HEK293 (cell line): ENCODE results near the gene MYOM1.

ENCODE experiments used
- CTCF ChIP-seq: fragments of 450-650 bp; formaldehyde crosslinking; IDR thresholded peaks from 2 replicates; pipeline ENCODE4 v1.5.1; 2016; ENCODE audit warnings: missing biosample characterization, missing genetic modification characterization
- PATZ1 ChIP-seq: fragments of 450-650 bp; formaldehyde crosslinking; IDR thresholded peaks from 2 replicates; pipeline ENCODE4 v1.5.1; 2016; ENCODE audit warnings: missing biosample characterization, missing genetic modification characterization
- YY1 ChIP-seq: fragments of 450-650 bp; formaldehyde crosslinking; IDR thresholded peaks from 2 replicates; pipeline ENCODE4 v1.5.1; 2018; ENCODE audit warnings: missing biosample characterization, missing genetic modification characterization
- ZBTB1 ChIP-seq: fragments of 450-650 bp; formaldehyde crosslinking; IDR thresholded peaks from 2 replicates; pipeline ENCODE4 v1.5.1; 2016; ENCODE audit warnings: missing biosample characterization, missing genetic modification characterization
- ZBTB26 ChIP-seq: fragments of 450-650 bp; formaldehyde crosslinking; optimal IDR thresholded peaks from 2 replicates; pipeline ENCODE3; 2016; ENCODE audit warnings: missing biosample characterization, mild to moderate bottlenecking, missing genetic modification characterization
- ZNF16 ChIP-seq: fragments of 450-650 bp; formaldehyde crosslinking; IDR thresholded peaks from 2 replicates; pipeline ENCODE4 v1.5.1; 2016; ENCODE audit warnings: low read depth, missing biosample characterization, missing genetic modification characterization
- ZNF214 ChIP-seq: fragments of 450-650 bp; formaldehyde crosslinking; IDR thresholded peaks from 2 replicates; pipeline ENCODE4 v1.5.1; 2017; ENCODE audit warnings: missing biosample characterization, mild to moderate bottlenecking, missing genetic modification characterization, borderline replicate concordance
- ZNF248 ChIP-seq: fragments of 450-650 bp; formaldehyde crosslinking; IDR thresholded peaks from 2 replicates; pipeline ENCODE4 v1.5.1; 2017; ENCODE audit warnings: missing biosample characterization, missing genetic modification characterization
- ZNF311 ChIP-seq: fragments of 450-650 bp; formaldehyde crosslinking; IDR thresholded peaks from 2 replicates; pipeline ENCODE4 v1.5.1; 2017; ENCODE audit warnings: missing biosample characterization, missing genetic modification characterization, borderline replicate concordance
- ZNF473 ChIP-seq: fragments of 450-650 bp; formaldehyde crosslinking; IDR thresholded peaks from 2 replicates; pipeline ENCODE4 v1.5.1; 2017; ENCODE audit warnings: missing biosample characterization, missing genetic modification characterization
- ZNF530 ChIP-seq: fragments of 450-650 bp; formaldehyde crosslinking; IDR thresholded peaks from 2 replicates; pipeline ENCODE4 v1.5.1; 2016; ENCODE audit warnings: low read depth, missing biosample characterization, missing genetic modification characterization
- ZNF624 ChIP-seq: fragments of 450-650 bp; formaldehyde crosslinking; IDR thresholded peaks from 2 replicates; pipeline ENCODE4 v1.5.1; 2017; ENCODE audit warnings: missing biosample characterization, missing genetic modification characterization
- ZNF747 ChIP-seq: fragments of 450-650 bp; formaldehyde crosslinking; IDR thresholded peaks from 2 replicates; pipeline ENCODE4 v1.5.1; 2016; ENCODE audit warnings: missing biosample characterization, missing genetic modification characterization
- TF ChIP-seq, protein P1 (sequence below): fragments of 450-650 bp; formaldehyde crosslinking; IDR thresholded peaks from 2 replicates; pipeline ENCODE4 v1.5.1; 2016; ENCODE audit warnings: missing biosample characterization, missing genetic modification characterization

DNA sequence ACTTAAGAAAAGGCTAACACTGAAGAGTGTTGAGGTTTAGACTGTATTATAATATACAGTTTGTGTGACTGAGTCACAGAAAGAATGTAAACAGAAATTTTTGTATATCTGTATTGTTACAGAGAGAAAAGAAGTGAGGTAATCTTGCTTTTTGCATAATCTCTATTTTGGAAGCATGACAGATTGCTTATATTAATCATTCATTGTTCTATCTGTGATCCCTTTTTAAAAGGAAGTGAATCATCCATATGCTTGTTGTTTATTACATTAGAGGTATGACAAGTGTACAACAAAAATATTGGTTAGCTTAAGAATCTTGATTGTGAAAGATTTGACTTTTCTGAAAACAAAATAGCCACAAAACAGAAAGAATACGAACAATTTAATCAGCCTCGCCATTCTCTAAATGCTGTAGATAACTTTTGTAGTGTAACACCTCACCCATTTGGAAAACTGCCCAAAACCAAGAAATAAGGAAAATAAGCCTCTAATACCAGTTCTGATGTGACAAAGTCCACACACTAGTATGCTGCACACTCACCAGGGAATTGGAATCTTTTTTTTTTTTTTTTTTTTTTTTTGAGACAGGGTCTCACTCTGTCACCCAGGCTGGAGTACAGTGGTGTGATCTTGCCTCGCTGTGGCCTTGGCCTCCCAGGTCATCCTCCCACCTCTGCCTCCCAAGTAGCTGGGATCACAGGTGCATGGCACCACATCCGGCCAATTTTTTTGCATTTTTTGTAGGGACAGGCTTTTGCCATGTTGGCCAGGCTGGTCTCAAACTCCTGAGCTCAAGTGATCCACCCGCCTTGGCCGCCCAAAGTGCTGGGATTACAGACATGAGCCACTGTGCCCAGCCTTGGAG lies 115.3 kb downstream of the MYOM1 start:
- TF ChIP-seq, protein P1, sequence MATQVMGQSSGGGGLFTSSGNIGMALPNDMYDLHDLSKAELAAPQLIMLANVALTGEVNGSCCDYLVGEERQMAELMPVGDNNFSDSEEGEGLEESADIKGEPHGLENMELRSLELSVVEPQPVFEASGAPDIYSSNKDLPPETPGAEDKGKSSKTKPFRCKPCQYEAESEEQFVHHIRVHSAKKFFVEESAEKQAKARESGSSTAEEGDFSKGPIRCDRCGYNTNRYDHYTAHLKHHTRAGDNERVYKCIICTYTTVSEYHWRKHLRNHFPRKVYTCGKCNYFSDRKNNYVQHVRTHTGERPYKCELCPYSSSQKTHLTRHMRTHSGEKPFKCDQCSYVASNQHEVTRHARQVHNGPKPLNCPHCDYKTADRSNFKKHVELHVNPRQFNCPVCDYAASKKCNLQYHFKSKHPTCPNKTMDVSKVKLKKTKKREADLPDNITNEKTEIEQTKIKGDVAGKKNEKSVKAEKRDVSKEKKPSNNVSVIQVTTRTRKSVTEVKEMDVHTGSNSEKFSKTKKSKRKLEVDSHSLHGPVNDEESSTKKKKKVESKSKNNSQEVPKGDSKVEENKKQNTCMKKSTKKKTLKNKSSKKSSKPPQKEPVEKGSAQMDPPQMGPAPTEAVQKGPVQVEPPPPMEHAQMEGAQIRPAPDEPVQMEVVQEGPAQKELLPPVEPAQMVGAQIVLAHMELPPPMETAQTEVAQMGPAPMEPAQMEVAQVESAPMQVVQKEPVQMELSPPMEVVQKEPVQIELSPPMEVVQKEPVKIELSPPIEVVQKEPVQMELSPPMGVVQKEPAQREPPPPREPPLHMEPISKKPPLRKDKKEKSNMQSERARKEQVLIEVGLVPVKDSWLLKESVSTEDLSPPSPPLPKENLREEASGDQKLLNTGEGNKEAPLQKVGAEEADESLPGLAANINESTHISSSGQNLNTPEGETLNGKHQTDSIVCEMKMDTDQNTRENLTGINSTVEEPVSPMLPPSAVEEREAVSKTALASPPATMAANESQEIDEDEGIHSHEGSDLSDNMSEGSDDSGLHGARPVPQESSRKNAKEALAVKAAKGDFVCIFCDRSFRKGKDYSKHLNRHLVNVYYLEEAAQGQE (tag by site-specific recombination): no peak
- TF ChIP-seq ZNF16 (no peak), YY1 (tag by site-specific recombination) (no peak), CTCF (tag by site-specific recombination) (no peak), ZNF214 (tag by site-specific recombination) (no peak), ZNF530 (tag by site-specific recombination) (no peak), ZNF747 (tag by site-specific recombination) (no peak), ZNF248 (no peak), ZBTB1 (tag by site-specific recombination) (no peak), ZNF311 (no peak), ZBTB26 (tag by site-specific recombination) (no peak), ZNF624 (no peak), ZNF473 (tag by site-specific recombination) (no peak), PATZ1 (tag by site-specific recombination) (no peak)
